DOHH2 (cell line): ENCODE results near the gene F8A1.
"Not testable (repeated sequence)": the region's sequence is repeated elsewhere in the genome, so short reads cannot be mapped to it uniquely, and the experiment has no call there.

Source experiments
- H3F3A ChIP-seq: fragments of 200-600 bp; sonication (generic), shearing (Covaris generic); 2 replicates; pipeline ENCODE4 v1.6.0; 2016; ENCODE audit warnings: antibody characterized with exemption, mild to moderate bottlenecking; ENCODE audit not compliant: control insufficient read depth, insufficient read depth
- H3K27ac ChIP-seq: fragments of 200-600 bp; sonication (generic); 2 replicates; pipeline ENCODE4 v1.5.1; 2014; ENCODE audit warnings: low read depth, mild to moderate bottlenecking, low read length, moderate library complexity
- H3K27me3 ChIP-seq: fragments of 200-600 bp; sonication (generic); 2 replicates; pipeline ENCODE4 v1.6.1; 2014; ENCODE audit warnings: mild to moderate bottlenecking, low read length, mixed read lengths; ENCODE audit not compliant: control insufficient read depth
- H3K36me3 ChIP-seq: fragments of 200-600 bp; sonication (generic); 2 replicates; pipeline ENCODE4 v1.6.1; 2014; ENCODE audit warnings: mild to moderate bottlenecking, low read length, moderate library complexity, mixed read lengths; ENCODE audit not compliant: control insufficient read depth
- H3K4me1 ChIP-seq: fragments of 200-600 bp; sonication (generic); 2 replicates; pipeline ENCODE4 v1.6.1; 2014; ENCODE audit warnings: mild to moderate bottlenecking, low read length, mixed read lengths; ENCODE audit not compliant: control insufficient read depth
- H3K4me2 ChIP-seq: fragments of 200-600 bp; sonication (generic); 2 replicates; pipeline ENCODE4 v1.6.0; 2014; ENCODE audit warnings: mild to moderate bottlenecking, low read length, moderate library complexity
- H3K4me3 ChIP-seq: fragments of 200-600 bp; sonication (generic); 2 replicates; pipeline ENCODE4 v1.5.1; 2014; ENCODE audit warnings: mild to moderate bottlenecking, low read length, mixed read lengths
- H3K79me2 ChIP-seq: fragments of 200-600 bp; sonication (generic); 2 replicates; pipeline ENCODE4 v1.6.1; 2014; ENCODE audit warnings: mild to moderate bottlenecking, low read length, mixed read lengths; ENCODE audit not compliant: control insufficient read depth
- H3K9me2 ChIP-seq: fragments of 200-600 bp; sonication (generic); replicated peaks from 2 replicates; pipeline ENCODE4 v1.6.1; 2014; ENCODE audit warnings: mild to moderate bottlenecking, low read length, mixed read lengths; ENCODE audit not compliant: control insufficient read depth
- H3K9me3 ChIP-seq: fragments of 200-600 bp; sonication (generic); 2 replicates; pipeline ENCODE4 v1.6.1; 2014; ENCODE audit warnings: antibody characterized with exemption, low read length, mixed read lengths; ENCODE audit not compliant: control insufficient read depth, insufficient read depth
- H4K20me1 ChIP-seq: fragments of 200-600 bp; sonication (generic); 2 replicates; pipeline ENCODE4 v1.6.0; 2014; ENCODE audit warnings: low read depth, mild to moderate bottlenecking, antibody characterized with exemption, low read length, moderate library complexity; ENCODE audit not compliant: control insufficient read depth, insufficient read depth
- EZH2phosphoT487 ChIP-seq: fragments of 200-600 bp; sonication (generic); IDR thresholded peaks from 2 replicates; pipeline ENCODE4 v1.6.1; 2017; ENCODE audit warnings: borderline replicate concordance, mild to moderate bottlenecking, antibody characterized with exemption, low read length, moderate library complexity, mixed read lengths
- TF ChIP-seq, protein P1 (sequence below): fragments of 200-600 bp; sonication (generic); IDR thresholded peaks from one replicate; pipeline ENCODE4 v1.5.1; 2014; ENCODE audit warnings: antibody characterized with exemption, mild to moderate bottlenecking, low read depth, low read length; ENCODE audit not compliant: poor library complexity, severe bottlenecking

Gene F8A1

DNA sequence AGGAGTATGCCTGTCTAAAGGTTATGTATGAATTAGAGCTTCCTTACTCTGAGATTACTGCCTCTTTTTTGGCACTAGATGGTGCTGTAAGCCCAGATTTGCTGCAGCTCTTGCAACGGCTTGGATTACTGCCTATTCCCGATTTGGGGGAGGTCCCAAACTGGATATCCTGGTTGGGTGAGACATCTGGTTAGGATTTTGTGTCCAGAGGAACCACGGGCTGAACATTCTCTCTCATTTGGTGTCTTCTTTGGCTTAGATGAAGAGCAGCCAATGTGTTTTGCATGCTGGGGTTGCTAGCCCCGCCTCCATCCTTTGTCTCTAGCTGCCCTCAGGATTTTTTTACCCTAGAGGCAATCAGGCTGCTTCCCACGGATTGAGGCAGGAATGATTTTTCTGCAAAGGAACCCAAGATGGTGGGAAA lies 31.9 kb downstream of the F8A1 start:
- no peaks in the 10 kb centered on the region for H3F3A ChIP-seq
- H4K20me1 ChIP-seq = no peaks in the 10 kb centered on the region
- H3K79me2 ChIP-seq = no peaks in the 10 kb centered on the region
- no peaks in the 10 kb centered on the region for H3K9me2 ChIP-seq
- no peaks in the 10 kb centered on the region for H3K36me3 ChIP-seq
- TF ChIP-seq EZH2phosphoT487 = no peak
- TF ChIP-seq, protein P1, sequence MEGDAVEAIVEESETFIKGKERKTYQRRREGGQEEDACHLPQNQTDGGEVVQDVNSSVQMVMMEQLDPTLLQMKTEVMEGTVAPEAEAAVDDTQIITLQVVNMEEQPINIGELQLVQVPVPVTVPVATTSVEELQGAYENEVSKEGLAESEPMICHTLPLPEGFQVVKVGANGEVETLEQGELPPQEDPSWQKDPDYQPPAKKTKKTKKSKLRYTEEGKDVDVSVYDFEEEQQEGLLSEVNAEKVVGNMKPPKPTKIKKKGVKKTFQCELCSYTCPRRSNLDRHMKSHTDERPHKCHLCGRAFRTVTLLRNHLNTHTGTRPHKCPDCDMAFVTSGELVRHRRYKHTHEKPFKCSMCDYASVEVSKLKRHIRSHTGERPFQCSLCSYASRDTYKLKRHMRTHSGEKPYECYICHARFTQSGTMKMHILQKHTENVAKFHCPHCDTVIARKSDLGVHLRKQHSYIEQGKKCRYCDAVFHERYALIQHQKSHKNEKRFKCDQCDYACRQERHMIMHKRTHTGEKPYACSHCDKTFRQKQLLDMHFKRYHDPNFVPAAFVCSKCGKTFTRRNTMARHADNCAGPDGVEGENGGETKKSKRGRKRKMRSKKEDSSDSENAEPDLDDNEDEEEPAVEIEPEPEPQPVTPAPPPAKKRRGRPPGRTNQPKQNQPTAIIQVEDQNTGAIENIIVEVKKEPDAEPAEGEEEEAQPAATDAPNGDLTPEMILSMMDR = peak; percentile 77
- H3K9me3 ChIP-seq = no peaks in the 10 kb centered on the region
- peak overlapping the region; percentile 48 for H3K4me3 ChIP-seq
- no peaks in the 10 kb centered on the region for H3K4me1 ChIP-seq
- no peak overlapping the region for H3K27ac ChIP-seq
- no peaks in the 10 kb centered on the region for H3K27me3 ChIP-seq
- H3K4me2 ChIP-seq = peak overlapping the region; percentile 49

DNA sequence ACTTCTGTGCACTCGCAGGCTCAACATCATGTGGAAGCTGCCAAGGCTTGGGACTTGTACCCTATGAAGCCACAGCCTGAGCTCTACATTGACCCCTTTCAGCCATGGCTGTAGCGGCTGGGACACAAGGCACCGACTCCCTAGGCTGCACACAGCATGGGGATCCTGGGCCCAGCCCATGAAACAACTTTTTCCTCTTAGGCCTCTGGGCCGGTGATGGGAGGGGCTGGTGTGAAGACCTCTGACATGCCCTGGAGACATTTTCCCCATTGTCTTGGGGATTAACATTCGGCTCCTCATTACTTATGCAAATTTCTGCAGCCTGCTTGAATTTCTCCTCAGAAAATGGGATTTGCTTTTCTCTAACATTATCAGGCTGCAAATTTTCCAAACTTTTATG lies 38.6 kb downstream of the F8A1 start:
- not testable (repeated sequence) for H3K79me2 ChIP-seq, H3K27me3 ChIP-seq, H3K4me1 ChIP-seq, H3K9me2 ChIP-seq, H3K9me3 ChIP-seq, H3K4me3 ChIP-seq, H3K36me3 ChIP-seq, H3F3A ChIP-seq, H3K27ac ChIP-seq, H4K20me1 ChIP-seq, H3K4me2 ChIP-seq
